GM18508 (cell line): ENCODE data around the gene NDUFB10.
"Not testable (repeated sequence)": the region's sequence is repeated elsewhere in the genome, so short reads cannot be mapped to it uniquely, and the experiment has no call there.

Source experiments
- ATAC-seq: cut with Tn5 transposase; IDR thresholded peaks from one replicate; pipeline ENCODE4 v1.9.1; 2021; ENCODE audit warnings: moderate number of reproducible peaks; ENCODE audit not compliant: insufficient read depth, unreplicated experiment

The NDUFB10 gene

DNA sequence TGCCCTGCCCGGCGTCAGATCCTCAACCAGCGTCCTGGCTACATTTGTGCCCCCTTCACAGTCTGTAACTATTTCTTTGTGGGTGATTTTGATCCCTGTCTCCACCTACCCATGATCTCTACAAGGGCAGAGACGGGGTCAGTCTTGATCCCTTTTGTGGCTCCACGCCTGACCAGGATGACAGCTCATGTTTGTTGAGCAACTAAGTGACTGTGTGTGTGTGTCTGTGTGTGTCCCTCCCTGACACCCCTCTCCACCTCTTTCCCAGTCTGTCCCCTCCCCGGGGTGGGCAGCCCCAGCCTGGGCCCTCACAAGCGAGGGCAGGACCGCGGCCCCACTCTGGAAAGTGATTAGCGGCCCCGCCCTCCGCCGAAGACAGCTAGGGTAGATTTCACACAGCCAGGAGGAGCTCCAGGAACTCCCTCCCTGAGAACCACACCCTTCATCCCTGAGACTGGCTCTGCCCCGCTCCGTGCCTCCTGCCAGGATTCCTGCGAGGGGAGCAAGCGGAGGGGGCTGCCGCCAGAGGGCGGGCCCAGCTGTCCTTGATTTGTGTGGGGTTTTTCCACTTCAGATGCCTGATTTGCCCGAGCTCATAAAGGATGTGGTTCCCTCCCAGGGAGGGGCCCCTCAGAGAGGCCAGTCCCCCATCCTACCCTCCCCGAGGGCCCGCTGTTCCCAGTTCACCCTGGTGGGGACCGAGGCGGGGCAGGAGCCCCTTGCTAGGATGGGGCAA, 35.9 kb upstream of the NDUFB10 start:
- ATAC-seq, result no peak

DNA sequence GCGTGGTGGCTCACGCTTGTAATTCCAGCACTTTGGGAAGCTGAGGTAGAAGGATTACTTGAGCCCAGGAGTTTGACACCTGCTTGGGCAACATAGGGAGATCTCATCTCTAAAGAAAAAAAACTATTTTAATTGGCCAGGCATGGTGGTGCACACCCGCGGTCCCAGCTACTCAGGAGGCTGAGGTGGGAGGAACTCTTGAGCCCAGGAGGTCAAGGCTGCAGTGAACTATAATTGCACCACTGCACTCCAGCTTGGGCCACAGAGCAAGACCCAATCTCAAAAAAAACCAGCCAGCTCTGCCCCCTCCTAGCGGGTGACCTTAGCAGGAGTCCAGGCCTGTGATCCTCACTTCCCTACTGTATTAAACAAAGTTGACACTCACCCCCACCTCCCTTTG, 35.2 kb upstream of the NDUFB10 start:
- ATAC-seq, result no peak

DNA sequence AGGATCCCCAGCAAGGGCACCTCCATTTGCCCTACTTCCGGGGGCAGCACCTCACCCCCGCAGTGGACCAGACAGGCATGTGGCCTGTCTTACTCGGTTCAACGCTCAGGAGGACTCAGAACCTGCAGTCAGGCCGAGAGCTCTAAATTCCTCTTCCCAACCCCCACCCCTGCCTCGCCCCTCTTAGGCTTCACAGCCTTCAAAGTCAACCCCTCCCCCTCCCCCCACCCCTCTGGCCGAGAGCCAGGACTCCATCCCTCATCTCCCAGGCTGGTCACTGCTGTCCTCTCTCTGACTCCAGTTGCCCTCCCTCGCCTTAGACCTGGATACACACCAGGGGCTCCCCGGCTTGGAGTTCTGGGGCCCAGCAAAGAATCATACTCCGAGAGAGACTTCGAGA, 33.1 kb upstream of the NDUFB10 start:
- ATAC-seq, result no peak

DNA sequence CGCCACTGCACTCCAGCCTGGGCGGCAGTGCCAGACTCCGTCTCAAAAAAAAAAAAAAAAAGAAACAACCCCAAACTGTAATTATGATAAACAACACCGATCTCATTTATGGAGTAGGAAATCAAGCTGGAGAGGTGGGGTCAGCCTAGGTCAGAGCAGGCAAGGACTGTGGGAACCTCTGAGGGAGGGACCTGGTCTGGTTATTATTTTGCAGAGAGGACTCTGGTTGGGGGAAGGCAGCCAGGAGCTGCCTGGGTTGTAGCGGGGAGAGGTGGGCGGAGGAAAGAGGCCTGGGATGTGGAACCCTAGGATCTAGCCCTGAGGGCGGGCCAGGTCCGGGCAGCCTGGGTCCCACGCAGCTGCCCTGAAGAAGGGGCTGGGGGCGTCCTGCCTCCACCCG, 30.2 kb upstream of the NDUFB10 start:
- no peak for ATAC-seq

DNA sequence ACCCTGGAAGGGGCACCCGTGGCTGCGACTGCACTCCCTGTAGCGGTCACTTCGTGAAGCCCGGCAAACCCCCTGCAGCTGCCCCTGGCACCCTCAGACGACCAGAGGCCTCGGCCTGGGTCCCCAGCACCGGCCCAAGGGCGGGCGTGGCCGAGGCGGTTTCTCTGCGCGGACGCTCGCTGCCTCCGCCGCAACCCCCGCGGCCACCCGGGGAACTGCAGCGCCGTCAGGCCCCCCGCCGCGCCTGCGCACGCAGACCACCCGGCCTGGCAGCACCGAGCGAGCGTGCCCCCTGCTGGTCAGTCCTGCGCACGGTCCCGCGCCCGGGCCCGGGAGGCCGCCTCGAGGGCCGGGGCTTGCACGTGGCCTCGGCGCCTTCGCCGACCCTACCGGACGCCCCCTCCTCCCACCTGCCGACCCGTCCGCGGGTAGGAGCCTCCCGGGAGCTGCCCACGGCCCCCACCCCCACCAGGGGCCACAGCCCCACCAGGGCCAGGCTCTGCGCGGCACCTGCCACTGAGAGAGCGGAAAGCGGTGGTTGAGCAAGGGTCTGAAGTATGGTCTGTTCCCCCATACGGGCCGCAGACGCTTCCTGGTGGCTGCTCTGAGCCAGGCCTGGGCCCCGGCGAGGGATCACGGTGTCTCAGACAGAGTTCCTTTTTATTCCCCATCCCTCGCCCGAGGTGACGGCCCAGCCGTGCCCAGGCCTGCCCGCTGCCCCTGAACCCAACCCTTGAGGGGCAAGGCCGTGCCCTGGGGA, 29.6 kb upstream of the NDUFB10 start:
- ATAC-seq, result no peak

DNA sequence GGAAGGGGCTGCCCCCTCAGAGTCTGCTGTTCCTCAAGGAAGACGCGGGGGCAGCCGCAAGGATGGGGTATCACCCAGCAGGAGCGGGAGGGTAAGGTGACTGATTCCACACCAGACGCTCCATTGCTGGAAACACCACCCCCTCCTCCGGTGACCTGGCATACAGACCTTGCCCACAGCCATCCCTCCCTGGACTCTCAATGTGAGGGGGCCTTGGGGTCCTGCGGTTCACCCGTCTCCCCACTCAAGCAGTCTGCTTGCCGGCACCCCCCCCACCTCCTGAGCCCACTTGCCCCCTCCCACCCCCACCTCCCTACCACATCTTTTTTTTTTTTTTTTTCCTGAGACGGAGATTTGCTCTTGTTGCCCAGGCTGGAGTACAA, 29.0 kb upstream of the NDUFB10 start:
- no peak for ATAC-seq

DNA sequence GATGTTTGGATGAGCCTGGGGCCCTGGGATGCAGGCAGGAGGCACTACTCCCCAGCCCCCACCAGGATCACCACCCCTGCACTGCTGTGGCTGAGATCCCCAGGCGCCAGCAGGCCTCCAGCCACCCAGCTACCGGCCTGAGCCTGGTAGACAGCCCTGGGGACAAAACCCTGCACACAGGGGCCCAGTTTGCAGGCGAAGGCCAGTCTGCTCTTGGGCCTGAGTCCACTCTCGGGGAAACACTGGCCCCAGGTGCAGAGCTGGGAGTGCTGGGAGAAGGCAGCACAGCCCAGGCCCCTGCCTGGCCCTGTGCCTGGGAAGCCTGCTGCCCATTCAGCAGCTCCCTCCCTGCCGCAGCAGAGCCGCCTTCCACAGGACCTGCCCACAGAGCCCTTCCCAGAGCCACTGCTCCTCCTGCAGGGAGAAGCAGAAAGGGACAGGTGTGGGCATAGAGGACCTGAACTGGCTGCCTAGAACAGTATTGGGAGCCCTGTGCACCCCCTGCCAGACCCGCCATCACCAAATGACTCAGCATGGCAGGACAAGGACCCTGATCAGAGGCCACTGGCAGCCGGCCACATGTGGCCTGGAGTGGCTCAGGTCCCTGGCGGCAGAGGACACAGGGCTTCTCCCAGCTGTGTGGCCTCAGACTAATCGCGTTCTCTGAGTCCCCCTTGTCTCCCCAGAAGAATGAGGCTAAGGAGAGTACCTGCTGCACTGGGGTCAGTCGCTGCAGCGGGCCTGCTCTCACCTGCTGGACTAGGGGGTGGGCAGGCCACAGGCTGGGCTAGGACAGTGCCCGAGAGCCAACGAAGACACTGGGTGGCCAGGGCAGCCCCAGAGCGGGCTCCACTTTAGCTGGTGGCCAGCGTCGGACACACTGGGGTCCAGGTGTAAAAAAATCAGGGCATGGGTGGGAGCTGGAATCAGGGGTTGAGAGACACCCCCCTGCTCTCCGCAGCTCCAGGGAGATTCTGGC, 27.0 kb upstream of the NDUFB10 start:
- ATAC-seq, result no peak

DNA sequence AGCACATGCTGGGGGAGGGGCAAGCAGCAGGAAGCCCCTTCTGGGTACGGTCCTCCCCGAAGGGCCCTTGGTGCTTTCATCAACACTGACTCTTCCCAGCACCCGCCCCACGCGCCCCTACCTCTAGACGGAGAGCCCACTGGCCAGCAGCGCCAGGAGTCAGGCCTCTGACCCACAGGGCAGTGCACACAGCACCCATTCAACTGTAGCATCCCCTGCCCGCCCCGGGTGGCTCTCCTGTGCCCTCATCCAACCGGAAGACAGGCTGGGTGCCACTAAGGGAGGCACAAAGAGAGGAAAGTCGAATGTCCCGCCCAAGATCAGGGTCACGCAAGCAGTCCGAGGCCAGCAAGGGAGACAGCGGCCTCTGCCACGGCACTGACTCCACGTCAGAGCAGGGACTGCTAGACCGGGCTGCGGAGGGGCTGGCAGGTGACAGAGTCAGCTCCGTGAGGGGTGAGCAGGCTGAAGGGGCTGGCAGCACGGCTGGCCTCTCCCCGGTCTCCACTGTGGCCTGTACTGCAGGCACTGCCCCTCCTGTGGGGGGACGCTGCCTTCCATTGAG, 26.2 kb upstream of the NDUFB10 start:
- ATAC-seq, result no peak

DNA sequence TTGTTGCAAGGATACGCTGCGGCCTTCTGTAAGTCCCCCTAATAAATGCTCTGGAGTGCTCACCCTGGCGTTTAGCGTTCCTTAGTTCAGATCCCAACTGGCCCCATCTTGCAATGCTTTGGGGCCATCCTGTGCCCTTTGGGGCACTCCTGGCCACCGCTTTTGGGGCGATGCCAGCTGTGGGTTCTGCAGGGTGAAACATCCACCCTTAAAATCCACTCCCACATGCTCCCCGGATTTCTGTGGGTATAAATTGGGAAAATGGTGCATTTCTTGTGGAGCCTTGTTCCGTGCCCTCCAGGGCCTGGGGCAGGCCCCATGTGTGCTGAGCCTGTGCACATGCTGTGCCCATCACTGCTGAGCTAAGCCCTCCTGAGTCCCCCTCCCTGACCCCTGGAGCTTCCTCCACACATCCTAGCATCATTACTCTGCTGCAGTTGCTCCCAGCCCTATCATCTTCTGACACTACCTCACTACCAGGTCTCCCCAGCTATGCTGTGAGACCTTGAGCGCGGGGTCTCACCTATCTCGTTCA, 22.3 kb upstream of the NDUFB10 start:
- ATAC-seq, result no peak

DNA sequence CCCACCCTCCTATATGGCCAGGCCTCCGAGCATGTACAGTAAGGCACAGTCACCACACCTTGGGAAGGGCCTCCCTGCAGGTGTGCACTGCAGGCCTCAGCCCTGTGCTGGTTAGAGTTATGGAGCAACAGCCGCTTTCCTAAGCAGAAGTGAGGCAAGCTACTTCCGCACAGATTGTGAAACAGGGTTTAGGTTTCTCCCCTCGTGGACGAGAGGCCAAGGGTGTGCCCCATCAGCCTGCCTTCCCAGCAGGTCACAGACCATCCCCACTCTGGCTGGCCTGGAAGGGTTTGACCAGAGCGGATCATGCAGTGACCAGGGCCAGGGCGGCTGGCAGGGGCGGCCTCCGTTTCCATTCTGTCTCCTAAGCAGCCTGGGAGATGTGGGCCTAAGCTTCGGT, 21.0 kb upstream of the NDUFB10 start:
- no peak for ATAC-seq

DNA sequence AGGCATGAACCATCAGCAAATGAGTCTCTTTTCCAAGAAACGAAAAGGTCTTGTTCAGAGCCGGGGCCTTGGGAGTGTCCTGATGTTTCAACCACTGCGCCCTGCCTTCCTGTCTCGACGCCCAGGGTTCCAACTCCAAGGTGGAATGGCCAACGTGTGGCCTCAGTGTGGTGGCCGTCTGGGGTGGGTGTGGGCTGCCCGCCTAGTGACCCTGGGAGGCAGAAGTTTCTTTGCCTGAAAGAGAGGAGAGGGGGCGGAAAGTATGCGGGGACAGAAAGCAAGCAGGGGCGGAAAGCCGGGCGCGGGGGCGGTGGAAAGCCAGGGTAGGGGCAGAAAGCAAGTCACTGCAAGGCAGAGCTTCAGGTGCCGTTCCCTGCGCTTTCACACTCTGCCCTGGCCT, 20.4 kb upstream of the NDUFB10 start:
- no peak for ATAC-seq

DNA sequence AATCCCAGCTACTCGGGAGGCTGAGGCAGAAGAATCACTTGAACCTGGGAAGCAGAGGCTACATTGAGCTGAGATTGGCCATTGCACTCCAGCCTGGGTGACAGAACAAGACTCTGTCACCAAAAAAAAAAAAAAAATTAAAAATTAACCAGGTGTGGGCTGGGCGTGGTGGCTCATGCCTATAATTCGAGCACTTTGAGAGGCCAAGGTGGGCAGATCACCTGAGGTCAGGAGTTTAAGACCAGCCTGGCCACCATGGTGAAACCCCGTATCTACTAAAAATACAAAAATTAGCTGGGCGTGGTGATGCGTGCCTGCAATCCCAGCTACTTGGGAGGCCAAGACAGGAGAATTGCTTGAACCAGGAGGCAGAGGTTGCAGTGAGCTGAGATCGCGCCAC, 19.5 kb upstream of the NDUFB10 start:
- not testable (repeated sequence) for ATAC-seq

DNA sequence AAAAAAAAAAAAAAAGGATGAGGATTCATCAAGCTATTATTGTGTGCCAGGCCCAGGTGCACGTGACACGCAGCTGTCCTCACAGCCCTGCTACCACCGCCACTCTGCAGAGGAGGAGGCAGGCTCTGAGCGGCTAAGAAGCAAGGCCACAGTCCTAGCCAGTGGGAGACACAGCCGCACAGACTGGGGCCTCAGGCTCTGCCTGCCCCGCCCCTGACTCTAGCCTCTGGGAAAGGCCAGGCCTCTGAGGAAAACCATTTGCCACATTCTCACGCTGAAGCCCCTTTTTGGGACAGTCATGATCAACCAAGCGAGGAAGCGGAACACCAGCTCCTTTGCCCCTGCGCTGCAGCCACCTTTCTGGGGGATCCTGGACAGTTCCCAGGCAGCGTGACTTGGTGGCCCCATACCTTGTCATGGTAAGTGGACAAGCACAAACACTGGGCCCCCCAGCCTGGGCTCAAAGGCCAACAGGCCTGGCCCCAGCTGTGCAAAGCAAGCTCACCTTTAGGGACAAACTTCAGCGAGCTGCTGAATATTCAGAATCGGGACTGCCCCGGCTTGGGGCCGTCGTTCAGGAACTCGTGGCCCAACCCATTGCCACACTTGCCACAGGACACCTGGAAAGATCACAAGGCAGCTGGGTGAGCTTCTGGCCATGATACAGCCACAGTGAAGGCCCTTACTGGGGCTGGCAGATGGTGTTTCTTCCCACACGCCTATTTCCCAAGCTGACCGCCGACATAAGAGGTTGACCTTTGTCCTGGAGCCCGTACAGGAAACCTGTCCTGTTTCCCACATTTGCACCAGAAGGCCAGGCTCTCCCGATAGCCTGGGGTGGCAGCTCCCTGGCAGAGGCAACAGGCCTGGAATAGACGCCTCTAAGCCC, 18.8 kb upstream of the NDUFB10 start:
- ATAC-seq, result no peak

DNA sequence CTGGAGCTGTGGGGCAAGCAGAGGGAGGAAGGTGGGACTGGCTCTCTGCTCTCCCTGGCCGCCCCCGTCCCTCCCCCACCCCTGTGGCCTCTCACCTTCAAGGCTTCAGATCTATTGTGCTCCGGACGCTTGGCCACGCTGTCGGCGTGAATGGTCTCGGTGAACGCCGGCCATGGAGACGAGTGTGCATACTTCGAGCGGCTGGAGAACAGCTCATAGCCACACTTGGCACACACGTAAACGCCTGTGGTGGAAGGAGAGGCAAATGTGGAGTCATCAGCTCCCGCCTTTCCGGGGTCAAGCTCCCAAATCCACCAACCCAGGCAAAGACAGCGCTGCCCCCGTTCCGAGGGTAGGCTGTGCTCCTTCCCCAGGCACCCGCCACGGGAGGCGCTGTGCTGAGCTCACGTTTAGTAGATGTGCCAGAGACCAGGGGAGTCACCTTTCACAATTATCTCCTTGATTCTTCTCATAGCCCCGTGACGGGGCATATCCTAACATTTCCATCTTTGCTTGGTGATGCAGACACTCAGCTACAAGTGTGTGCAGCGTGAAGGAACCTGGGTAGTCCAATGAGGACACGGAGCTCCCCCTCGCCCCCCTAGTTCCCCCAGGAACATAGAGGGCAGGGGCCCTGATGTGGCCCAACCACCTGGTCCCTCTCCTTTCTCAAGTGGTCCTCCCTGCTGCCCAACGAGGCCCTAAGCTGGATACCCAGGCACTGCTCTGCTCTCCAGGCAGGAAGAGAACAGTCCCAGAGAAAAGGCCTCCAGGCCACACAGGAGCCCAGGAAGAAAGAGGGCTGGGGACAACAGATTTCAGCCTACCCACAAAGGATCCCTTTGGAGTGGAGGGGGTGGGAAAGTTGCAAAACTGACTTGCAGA, 17.9 kb upstream of the NDUFB10 start:
- no peak for ATAC-seq

DNA sequence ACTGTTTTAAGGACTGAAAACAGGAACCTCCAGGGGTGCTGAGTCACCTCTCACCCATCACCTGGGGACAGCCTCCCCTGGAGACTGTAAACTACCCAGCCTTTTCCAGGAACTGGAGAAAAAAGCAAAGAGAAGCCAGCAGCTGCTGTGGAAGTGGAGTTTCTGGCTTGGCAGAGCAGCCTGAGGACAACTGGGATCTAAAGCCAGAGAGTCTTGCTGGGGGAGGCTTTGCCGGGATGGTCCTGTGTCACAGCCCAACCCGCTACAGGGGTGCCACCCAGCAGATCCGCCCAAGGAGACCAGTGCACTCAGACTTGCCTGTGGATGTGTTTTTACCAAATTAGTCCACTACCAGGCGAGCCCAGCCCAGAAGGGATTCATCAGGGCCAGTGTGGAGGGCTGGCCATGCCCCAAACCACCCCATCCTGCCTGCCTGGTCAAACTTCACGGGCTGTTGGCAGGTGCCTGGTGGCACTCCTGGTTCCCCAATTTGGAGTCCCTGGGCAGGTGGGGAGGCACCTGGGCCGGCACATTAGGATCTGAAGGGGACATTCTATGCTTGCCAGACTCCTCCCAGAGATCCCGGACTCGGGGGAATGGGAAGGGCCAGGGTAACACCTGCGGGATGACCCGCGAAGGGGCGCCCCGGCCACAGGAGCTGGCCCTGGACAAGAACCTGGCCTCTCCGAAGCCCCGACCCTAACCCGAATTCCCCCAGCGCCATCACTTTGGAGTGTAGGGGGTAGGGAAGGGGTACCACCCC, 17.1 kb upstream of the NDUFB10 start:
- ATAC-seq, result no peak

DNA sequence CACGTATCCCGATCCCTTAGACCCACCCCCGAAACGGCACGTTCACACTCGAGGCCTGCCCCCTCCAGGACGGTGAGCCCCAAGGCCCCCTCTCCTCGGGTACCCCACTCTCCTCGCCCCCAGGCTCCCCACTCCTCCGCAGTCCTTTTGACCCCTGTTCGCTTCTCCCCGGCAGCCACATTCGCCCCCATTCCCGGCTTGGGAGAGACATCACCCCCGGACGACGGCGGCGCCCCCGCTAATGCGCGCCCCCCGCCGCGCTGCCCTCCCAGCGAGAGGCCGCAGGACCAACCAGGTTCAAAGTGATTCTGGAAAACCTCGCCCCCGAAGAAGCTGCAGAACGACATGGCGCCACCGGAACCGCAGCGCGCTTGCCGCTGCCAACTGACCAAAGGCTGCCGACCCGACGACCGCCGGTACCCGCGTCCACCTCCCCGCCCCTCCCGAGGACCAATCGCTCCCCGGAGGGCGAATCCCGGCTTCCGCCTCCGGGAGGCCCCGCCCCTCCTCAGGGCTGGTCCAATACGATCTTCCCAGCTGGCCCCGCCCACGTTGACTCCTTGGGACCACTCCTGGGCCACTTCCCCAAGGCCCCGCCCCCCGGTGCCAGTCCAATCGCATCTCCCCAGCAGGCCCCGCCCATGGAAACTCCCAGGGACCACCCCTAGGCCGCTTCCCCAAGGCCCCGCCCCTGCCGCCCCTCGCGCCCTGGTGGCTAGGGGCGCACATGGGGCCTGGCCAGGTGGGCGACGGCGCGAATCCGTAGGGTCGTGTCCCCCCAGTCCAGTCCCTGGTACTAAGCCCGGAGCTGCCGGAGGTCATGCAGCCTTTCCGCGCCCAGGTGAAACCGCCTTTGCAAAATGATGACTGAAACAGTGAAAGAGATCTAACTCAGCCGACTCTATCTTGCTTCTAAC, 16.3 kb upstream of the NDUFB10 start, which contains the start of gene MSRB1:
TSS of gene MSRB1 (minus strand) at position 390 of the 917 bp plus-strand sequence. CDS start at position 347, 43 bp downstream.
- ATAC-seq, result peak; percentile 50
